ENCODE results near the gene OSBPL7.
"Not testable (repeated sequence)": the region's sequence is repeated elsewhere in the genome, so short reads cannot be mapped to it uniquely, and the experiment has no call there.

The OSBPL7 gene

DNA sequence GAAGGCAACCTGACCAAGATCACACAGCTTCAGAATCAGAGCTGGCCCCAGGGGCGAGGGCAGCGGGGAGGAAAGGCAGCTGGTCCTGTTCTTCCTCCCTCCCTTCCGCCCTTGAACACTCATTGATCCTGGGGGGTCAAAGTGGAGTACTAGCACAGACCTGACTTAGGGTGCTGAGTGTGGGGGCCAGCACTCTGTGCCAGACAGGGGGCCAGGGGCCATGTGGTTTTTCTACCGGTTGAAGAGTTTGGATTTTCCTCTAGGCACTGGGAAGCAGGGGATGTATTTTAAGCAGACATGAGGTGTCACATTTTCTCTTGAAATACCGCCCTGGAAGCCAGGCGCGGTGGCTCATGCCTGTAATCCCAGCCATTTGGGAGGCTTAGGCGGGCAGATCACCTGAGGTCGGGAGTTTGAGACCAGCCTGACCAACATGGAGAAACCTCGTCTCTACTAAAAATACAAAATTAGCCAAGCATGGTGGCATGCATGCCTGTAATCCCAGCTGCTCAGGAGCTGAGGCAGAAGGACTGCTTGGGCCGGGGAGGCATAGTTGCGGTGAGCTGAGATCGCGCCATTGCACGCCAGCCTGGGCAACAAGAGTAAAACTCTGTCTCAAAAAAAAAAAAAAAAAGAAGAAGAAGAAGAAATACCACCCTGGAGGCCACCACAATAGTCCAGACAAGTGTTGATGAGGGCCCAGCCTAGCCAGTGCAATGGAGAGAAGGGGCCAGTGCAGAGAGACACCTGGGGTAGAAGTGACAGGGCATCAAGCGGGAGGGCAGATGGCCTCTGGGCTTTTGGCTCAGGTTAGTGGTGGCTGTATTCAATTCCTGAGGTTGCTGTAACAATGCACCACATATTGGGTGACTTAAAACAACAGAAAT lies 15.3 kb downstream of the OSBPL7 start:
- DNase-seq (ENCODE audit: low spot score), result no peak

DNA sequence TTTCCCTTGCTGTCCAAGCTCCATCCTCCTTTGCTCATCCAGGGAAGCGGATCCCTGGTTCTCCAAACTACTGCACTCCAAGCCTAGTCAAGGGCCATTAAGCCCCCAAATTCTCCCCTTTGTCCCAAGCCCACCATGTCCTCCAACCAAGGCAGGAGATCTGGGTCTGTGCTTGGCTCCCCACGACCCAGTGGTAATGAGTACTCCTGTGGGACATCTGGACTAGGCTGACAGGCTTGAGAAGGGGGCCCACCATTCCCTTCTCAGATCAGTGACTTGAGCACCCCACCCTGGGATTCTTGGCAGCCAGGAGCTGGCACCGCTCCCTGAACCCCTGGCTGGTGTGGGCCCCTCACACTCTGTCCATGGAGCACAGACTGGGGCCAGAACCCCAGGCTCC lies 17.1 kb downstream of the OSBPL7 start:
- DNase-seq (ENCODE audit: low spot score), result no peak

DNA sequence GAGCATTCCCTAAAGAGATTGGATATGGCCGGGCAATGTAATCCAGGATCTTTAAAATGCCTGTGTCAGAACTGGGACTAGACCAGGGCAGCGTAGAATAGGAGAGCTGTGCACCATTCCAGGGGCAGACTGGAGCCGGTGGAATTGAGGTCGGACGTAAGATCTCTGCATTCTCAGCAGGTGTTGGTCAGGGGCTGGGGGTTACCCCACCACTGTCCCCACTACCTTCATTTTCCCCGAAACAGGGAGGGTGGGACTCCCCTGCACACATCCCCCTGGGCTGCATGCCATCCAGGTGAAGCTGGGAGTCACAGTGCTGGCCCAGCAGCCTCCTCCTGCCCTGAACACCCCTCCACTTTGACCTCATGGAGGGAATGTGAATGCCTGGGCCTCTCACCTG lies 17.8 kb downstream of the OSBPL7 start:
- no peak for DNase-seq (ENCODE audit: low spot score)

DNA sequence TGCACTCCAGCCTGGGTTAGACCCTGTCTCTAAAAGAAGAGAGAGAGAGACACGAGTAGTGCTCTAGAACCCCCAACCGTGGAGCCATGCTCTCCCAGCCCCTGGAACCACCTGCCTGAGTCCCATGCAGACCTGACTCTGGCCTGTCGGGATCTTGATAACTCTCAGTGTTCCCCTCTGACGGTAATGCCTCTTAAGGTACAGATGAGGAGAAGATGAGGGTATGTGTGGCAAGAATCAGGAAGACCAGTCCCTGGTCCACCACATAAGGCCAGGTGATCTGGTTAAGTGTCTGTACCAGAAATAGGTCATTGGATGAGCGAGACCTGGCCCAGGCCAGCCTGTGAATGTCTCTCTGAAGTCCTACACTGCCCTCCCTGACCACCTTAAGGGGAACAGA lies 18.4 kb downstream of the OSBPL7 start:
- DNase-seq (ENCODE audit: low spot score), result no peak

GRCh38 chr17:47802341-47803022 lies 19.1 kb downstream of the OSBPL7 start:
- peak; percentile 60 for DNase-seq (ENCODE audit: low spot score)

DNA sequence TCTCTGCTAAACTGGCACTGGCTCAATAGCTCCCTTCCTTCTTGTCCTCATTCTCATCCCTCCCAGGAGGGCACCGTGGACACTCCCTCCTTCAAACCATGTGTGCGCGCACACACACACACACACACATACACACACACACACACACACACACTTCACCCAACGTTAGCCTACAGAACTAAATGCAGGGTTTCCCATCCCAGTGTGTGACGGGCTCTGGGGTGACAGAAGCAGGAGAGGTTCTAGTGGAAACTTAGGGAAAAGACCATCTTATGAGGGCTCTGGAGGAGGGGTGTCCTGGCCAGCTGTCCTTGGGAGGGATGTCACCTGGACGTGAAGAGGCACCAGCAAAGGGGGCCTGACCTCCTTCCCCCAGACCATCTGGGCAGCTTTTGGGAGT lies 19.7 kb downstream of the OSBPL7 start:
- no peak for DNase-seq (ENCODE audit: low spot score)

DNA sequence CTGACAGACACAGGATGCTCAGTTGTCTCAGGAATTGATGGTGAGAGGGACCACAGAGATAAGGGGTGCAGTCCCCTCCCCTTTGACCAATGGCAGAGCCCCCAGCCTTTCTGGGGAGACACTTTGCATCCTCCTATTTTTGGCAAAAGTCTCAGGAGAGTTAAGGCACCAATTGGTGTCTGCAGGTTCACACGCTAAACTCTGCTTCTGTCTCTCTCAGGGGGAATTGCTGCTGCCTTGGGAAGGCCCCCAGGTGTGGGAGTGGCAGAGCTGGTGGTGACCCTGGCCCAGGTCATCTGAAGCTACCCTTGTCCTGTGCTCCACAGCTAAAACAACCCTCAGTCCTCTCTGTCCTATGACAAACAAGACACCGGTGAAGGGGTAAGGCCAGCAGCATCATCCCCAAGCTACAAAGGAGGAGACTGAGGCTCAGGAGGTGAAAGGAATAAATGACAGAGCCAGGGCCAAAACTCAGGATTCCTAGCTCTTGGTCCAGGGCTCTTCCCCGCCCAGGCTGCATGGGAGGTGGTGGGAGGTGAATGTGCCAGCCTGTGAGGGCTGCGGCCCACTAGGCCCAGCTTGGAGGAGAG lies 20.3 kb downstream of the OSBPL7 start:
- DNase-seq (ENCODE audit: low spot score), result no peak

- no peak for DNase-seq (ENCODE audit: low spot score)
Observed at GRCh38 chr17:47800686-47801085, 20.9 kb downstream of the OSBPL7 start.

DNA sequence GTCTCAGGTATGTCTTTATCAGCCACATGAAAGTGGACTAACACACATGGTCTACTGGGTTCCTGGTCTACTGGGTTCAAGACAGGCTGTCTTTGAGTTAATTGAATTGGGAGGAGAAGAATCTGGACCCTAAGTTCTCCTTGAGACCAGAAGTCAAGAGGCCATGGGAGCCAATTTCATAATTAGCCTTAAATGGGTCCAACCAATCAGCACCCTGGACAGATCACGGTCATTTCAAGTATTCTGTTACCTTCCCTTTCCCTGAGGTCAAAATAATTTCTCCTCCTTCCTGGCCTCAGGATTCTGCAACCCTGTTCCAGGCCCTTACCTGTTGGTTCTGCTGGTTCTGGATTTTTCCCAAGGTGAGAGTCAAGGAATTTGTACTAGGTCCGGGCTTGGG lies 23.8 kb downstream of the OSBPL7 start:
- DNase-seq (ENCODE audit: low spot score), result no peak

- DNase-seq (ENCODE audit: low spot score), result no peak
Observed at GRCh38 chr17:47792979-47793378, 28.6 kb downstream of the OSBPL7 start.

DNA sequence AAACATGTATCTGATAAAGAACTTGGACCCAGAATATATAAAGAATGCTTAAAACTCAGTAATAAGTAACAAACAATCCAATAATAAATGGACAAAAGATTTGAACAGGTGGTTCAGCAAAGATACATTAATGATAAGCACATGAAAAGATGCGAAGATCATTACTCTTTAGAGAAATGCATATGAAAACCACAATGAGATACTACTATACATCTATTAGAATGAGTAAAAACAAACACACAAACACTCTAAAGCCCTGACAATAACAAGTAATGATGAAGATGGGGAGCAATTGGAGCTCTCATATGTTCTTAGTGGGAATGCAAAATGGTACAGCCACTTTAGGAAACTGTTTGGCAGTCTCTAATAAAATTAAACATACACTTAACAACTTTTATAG lies 29.1 kb downstream of the OSBPL7 start:
- DNase-seq (ENCODE audit: low spot score), result no peak

GRCh38 chr17:47791025-47791424 lies 30.6 kb downstream of the OSBPL7 start:
- DNase-seq (ENCODE audit: low spot score), result no peak

DNA sequence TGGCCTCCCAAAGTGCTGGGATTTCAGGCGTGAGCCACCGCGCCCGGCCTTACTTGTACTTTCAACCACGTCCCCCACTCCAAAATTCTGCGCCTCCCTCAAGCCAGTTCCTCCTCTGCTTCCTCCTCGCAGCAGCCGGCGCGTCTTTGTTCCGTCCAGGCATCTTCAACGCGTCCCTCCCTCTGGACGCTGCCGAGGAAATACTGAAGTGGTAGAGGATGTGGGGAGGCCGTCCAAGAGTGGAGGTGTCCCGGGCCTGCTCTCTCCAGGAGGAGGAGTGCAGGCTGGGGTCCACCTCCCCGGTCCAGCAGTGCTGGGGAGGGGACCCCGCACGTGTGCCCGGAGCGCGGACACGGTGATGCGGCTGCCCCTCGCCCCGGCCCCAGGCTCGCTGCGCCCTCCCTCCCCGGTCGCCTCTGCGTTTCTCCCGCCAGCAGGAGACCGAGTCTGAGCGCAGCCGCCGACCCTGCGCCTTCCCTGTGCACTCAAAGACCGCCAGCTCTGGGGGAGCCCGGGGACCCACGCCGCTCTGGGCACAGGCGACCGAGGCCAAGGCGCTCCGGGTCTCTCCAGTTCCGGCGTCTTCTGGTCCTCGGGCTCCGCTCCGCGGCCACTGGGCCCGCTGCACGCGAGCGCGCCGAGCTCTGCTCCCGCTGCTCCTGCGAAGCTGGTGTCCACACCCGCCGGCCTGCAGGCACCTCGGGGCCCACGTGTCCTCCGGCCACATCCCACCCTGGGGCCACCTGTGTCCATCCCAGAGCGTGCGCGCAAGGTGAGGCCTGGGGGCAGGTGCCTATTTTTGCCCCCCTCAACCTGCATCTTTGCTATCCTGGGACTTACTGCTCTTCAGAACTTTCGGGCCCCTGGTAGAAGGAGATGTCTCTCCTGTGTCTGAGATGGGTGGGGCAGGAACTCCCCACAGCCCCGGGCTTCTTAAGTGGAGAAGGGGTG lies 31.7 kb downstream of the OSBPL7 start:
- DNase-seq (ENCODE audit: low spot score), result peak; percentile 20

- DNase-seq (ENCODE audit: low spot score), result no peak
Observed at GRCh38 chr17:47785538-47786123, 36.0 kb downstream of the OSBPL7 start.

- DNase-seq (ENCODE audit: low spot score), result no peak
Observed at GRCh38 chr17:47781397-47781796, 40.2 kb downstream of the OSBPL7 start.

DNA sequence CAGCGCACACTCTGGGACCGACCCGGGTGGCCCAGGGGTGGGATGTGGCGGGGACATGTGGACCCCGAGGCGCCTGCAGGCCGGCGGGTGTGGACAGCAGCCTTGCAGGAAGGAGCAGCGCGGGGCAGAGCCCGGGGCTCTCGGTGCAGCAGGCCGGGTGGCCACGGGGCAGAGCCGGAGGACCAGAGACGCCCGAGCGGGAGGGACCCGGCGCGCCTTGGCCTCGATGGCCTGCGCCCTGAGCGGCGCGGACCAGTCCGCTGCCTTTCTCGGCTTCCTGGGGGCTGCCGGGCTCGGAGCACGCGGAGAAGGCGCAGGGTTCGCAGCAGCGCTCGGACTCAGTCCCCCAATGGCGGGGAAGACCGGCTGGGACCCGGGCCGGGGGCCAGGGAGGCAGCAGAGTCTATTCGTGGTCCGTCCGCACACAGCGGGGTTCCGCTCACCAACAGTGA lies 43.4 kb downstream of the OSBPL7 start:
- no peak for DNase-seq (ENCODE audit: low spot score)

GRCh38 chr17:47776330-47777197 lies 45.0 kb downstream of the OSBPL7 start:
- peak; percentile 47 for DNase-seq (ENCODE audit: low spot score)

GRCh38 chr17:47774987-47775580 lies 46.5 kb downstream of the OSBPL7 start:
- DNase-seq (ENCODE audit: low spot score), result no peak

DNA sequence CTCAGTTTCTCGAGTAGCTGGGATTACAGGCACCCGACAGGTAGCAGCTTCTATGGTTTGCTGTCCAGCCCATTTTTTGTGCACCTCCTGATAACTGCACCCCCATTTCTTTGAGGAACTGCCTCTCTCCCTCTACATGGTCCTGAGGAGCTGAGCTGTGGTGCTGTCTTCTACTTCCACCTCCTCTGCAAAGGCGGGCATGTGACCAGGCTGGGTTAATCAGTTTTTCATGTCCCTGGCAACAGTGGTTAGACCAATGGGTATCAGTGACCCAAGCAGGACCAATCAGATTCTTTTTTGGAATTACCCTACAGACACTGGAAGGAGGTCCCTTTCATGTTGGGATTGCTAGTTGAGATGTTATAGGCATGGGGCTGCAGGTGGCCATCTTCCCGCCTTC lies 47.3 kb downstream of the OSBPL7 start:
- no peak for DNase-seq (ENCODE audit: low spot score)

GRCh38 chr17:47773649-47774048 lies 47.9 kb downstream of the OSBPL7 start:
- not testable (repeated sequence) for DNase-seq (ENCODE audit: low spot score)

All from CD4-positive, alpha-beta T cell treated with Interleukin-6 at 100 ng/mL for 8 hours (primary cell).